OCI-LY1 (cell line): Measurements from ENCODE around the gene SEC62.

Experiments
- H2AFZ ChIP-seq: fragments of 200-600 bp; sonication (generic), shearing (Covaris generic); 2 replicates; pipeline ENCODE4 v1.6.0; 2014; ENCODE audit warnings: antibody characterized with exemption, mild to moderate bottlenecking, low read length
- H3F3A ChIP-seq: fragments of 200-600 bp; sonication (generic), shearing (Covaris generic); 2 replicates; pipeline ENCODE4 v1.6.0; 2014; ENCODE audit warnings: mild to moderate bottlenecking, antibody characterized with exemption, low read length, moderate library complexity; ENCODE audit not compliant: insufficient read depth
- H3K27ac ChIP-seq: fragments of 200-600 bp; sonication (generic); 2 replicates; pipeline ENCODE4 v1.5.1; 2014; ENCODE audit warnings: low read length, mixed run types, mild to moderate bottlenecking, low read depth; ENCODE audit not compliant: poor library complexity, severe bottlenecking
- H3K27me3 ChIP-seq: fragments of 200-600 bp; sonication (generic); 2 replicates; pipeline ENCODE4 v1.6.0; 2014; ENCODE audit warnings: antibody characterized with exemption, mild to moderate bottlenecking, low read length, moderate library complexity; ENCODE audit not compliant: insufficient read depth
- H3K36me3 ChIP-seq: fragments of 200-600 bp; sonication (generic); 2 replicates; pipeline ENCODE4 v1.6.1; 2014; ENCODE audit warnings: mild to moderate bottlenecking, antibody characterized with exemption, low read length, moderate library complexity, mixed read lengths; ENCODE audit not compliant: insufficient read depth
- H3K4me1 ChIP-seq: fragments of 200-600 bp; sonication (generic); 2 replicates; pipeline ENCODE4 v1.5.1; 2014; ENCODE audit warnings: mild to moderate bottlenecking, low read length, moderate library complexity; ENCODE audit not compliant: insufficient read depth, severe bottlenecking
- H3K4me2 ChIP-seq: fragments of 200-600 bp; sonication (generic), shearing (Covaris generic); 2 replicates; pipeline ENCODE4 v1.6.1; 2014; ENCODE audit warnings: low read length
- H3K4me3 ChIP-seq: fragments of 200-600 bp; sonication (generic); 2 replicates; pipeline ENCODE4 v1.5.1; 2014; ENCODE audit warnings: low read length, low read depth, mild to moderate bottlenecking, mixed read lengths; ENCODE audit not compliant: poor library complexity, severe bottlenecking
- H3K79me2 ChIP-seq: fragments of 200-600 bp; shearing (Covaris generic); 2 replicates; pipeline ENCODE4 v1.6.1; 2016; ENCODE audit warnings: mixed run types, low read length, mixed read lengths; ENCODE audit not compliant: insufficient read depth
- H3K9ac ChIP-seq: fragments of 200-600 bp; sonication (generic), shearing (Covaris generic); 2 replicates; pipeline ENCODE4 v1.6.1; 2014; ENCODE audit warnings: mild to moderate bottlenecking, low read length, mixed read lengths
- H3K9me2 ChIP-seq: fragments of 200-600 bp; sonication (generic), shearing (Covaris generic); 2 replicates; pipeline ENCODE4 v1.6.1; 2014; ENCODE audit warnings: low read depth, mild to moderate bottlenecking, low read length, mixed read lengths
- H3K9me3 ChIP-seq: fragments of 200-600 bp; shearing (Covaris generic); 2 replicates; pipeline ENCODE4 v1.6.1; 2014; ENCODE audit warnings: low read length, mixed read lengths
- H4K20me1 ChIP-seq: fragments of 200-600 bp; sonication (generic), shearing (Covaris generic); 2 replicates; pipeline ENCODE4 v1.6.0; 2016; ENCODE audit warnings: mild to moderate bottlenecking, low read length; ENCODE audit not compliant: insufficient read depth
- CTCF ChIP-seq: fragments of 200-600 bp; sonication (generic), shearing (Covaris generic); IDR thresholded peaks from 2 replicates; pipeline ENCODE4 v1.5.1; 2017; ENCODE audit warnings: mild to moderate bottlenecking, antibody characterized with exemption, low read length, moderate library complexity, mixed read lengths
- EZH2 ChIP-seq: fragments of 200-600 bp; sonication (generic), shearing (Covaris generic); IDR thresholded peaks from 2 replicates; pipeline ENCODE4 v1.8.0; 2017; ENCODE audit warnings: borderline replicate concordance, mixed run types, mild to moderate bottlenecking, antibody characterized with exemption, low read length, moderate library complexity, mixed read lengths

SEC62 gene

GRCh38 chr3:170023165-170023564 is 56.6 kb downstream of the SEC62 start:
- TF ChIP-seq CTCF: no peak
- Histone ChIP-seq H3K27ac (no peak overlapping the region), H3F3A (no peaks in the 10 kb centered on the region), H3K9me2 (no peaks in the 10 kb centered on the region), H3K4me3 (no peak overlapping the region), H3K9ac (no peak overlapping the region), H3K4me1 (peaks cover 8% of the 10 kb centered on the region), H4K20me1 (no peaks in the 10 kb centered on the region), H3K27me3 (no peaks in the 10 kb centered on the region), H2AFZ (no peak overlapping the region), H3K9me3 (no peaks in the 10 kb centered on the region), H3K79me2 (no peaks in the 10 kb centered on the region), H3K36me3 (no peaks in the 10 kb centered on the region), H3K4me2 (no peak overlapping the region)

- no peaks in the 10 kb centered on the region for H3F3A ChIP-seq
- H3K9me2 ChIP-seq: no peaks in the 10 kb centered on the region
- H3K4me2 ChIP-seq: no peak overlapping the region
- H3K27me3 ChIP-seq: no peaks in the 10 kb centered on the region
- H3K36me3 ChIP-seq: no peaks in the 10 kb centered on the region
- H3K4me3 ChIP-seq: no peak overlapping the region
- no peaks in the 10 kb centered on the region for H3K79me2 ChIP-seq
- H3K27ac ChIP-seq: no peak overlapping the region
- H3K4me1 ChIP-seq: peaks cover 8% of the 10 kb centered on the region
- no peaks in the 10 kb centered on the region for H3K9me3 ChIP-seq
- H4K20me1 ChIP-seq: no peaks in the 10 kb centered on the region
- no peak overlapping the region for H2AFZ ChIP-seq
- TF ChIP-seq CTCF: no peak
- TF ChIP-seq EZH2: no peak
- no peak overlapping the region for H3K9ac ChIP-seq
Measured at GRCh38 chr3:170024581-170024980, 58.0 kb downstream of the SEC62 start.

GRCh38 chr3:170027233-170028102 is 60.9 kb downstream of the SEC62 start:
- Histone ChIP-seq H3K4me2 (no peak overlapping the region), H3K27ac (no peak overlapping the region), H2AFZ (no peak overlapping the region)

More at GRCh38 chr3:170027233-170028102, 60.9 kb downstream of the SEC62 start:
- no peaks in the 10 kb centered on the region; the same call in 1 of the 2 replicates for H3K36me3 ChIP-seq
- H3K4me1 ChIP-seq: peaks cover 8% of the 10 kb centered on the region
- no peaks in the 10 kb centered on the region for H3F3A ChIP-seq
- TF ChIP-seq EZH2: no peak
- TF ChIP-seq CTCF: no peak
- no peak overlapping the region for H3K9ac ChIP-seq
- H4K20me1 ChIP-seq: no peaks in the 10 kb centered on the region
- no peak overlapping the region for H3K4me3 ChIP-seq
- H3K27me3 ChIP-seq: no peaks in the 10 kb centered on the region
- H3K9me3 ChIP-seq: no peaks in the 10 kb centered on the region
- H3K9me2 ChIP-seq: no peaks in the 10 kb centered on the region
- no peaks in the 10 kb centered on the region for H3K79me2 ChIP-seq
